NCI-H1105 treated with DMSO at 0.1 percent for 48 hours (cell line): ENCODE measurements around the gene CHAC2.
"Not testable (repeated sequence)": the region's sequence is repeated elsewhere in the genome, so short reads cannot be mapped to it uniquely, and the experiment has no call there.

Experiments
- DNase-seq: peaks from one replicate; lab custom pipeline; 2025; lab: John Stamatoyannopoulos, UW

The CHAC2 gene

DNA sequence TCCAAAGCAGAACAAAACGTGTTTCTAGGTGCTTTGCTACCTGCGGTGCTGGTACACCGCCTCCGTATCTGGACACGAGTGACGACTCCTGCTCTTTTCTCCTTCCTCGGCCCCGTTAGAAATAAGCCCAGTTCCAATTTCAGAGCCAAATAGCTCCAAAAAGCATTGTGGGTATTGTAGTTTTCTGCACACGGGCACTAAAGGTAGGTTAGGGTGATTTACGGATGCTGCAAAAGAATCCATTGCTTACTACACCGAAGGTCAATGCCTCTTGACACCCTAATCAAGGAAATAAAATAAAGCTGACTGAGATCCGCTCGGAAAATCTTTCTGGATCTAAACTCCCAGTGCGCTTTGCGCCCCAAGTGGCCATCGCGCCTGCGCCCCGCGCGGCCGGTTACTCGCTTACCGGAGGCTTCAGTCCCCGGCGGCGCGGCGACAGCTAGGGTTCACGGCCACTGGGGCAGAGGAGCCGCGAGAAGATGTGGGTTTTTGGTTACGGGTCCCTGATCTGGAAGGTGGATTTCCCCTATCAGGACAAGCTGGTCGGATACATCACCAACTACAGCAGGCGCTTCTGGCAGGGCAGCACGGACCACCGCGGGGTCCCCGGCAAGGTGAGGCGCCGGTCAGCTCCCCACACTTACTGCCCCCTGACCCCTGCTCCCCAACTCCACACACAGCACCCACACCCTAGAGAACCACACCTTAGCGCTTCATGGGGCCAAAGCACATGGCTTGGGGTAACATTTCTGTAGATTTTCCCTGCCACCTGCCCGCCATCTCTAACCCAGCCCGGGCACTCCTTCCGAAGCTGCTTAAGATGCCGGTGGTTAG, at the start of gene CHAC2:
TSS of gene CHAC2 (plus strand) at position 400 of the 837 bp plus-strand sequence. CDS start at position 483, 83 bp downstream.
- peak; percentile 85 for DNase-seq

DNA sequence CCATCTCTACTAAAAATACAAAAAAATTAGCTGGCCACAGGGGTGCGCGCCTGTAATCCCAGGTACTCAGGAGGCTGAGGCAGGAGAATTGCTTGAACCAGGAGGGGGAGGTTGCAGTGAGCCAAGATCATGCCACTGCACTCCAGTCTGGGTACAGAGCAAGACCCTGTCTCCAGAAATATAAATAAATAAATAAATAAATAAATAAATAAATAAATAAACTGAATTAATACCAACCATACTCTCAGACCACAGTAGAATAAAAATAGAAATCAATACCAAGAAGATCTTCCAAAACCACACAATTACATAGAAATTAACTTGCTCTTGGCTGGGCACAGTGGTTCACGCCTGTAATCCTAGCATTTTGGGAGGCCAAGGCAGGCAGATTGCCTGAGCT, 46.7 kb upstream of the CHAC2 start:
- DNase-seq: not testable (repeated sequence)

DNA sequence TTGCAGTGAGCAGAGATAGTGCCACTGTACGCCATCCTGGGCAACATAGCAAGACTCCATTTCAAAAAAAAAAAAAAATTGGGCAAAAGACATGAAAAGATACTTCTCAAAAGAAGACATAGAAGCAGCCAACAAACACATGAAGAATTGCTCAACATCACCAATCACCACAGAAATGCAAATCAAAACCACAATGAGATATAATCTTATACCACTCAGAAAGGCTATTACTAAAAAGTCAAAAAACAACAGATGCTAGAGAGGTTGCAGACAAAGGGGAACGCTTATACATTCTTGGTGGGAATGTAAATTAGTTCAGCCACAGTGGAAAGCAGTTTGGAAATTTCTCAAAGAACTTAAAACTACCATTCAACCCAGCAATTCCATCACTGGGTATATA, 43.1 kb upstream of the CHAC2 start:
- DNase-seq: no peak

DNA sequence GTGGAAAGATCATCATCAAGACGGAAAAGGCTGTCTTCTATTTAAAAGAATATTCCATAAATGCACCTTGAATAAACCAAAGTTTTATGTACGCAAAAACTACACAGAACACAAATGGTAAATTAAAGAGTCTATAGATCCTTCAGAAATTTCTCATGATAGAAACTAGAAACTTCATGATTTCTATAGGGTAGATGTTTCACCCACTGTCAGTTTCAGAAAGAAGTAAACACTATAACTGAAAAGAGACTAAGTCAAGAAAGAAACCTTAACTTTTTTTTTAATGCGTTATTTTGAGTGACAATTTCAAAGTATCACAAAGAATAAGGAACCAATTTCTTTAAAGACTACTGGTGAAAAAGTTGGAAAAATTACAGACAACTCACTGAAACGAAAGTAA, 41.9 kb upstream of the CHAC2 start:
- no peak for DNase-seq

DNA sequence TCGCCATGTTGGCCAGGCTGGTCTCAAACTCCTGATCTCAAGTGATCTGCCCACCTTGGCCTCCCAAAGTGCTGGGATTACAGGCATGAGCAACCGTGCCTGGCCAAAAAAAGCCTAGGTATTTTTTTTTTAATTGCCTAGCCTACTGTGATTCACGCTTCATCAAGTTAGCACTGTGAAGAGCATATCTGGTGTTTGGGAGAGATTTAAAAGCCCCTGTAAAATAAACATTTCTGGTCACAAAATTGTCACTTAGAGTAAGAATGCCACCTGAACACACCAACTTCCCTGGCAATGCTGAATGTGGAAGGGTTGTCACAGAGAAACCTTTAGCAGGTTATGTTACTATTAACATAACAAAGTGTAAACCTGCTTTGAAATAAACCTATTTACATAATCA, 39.7 kb upstream of the CHAC2 start:
- DNase-seq: no peak

DNA sequence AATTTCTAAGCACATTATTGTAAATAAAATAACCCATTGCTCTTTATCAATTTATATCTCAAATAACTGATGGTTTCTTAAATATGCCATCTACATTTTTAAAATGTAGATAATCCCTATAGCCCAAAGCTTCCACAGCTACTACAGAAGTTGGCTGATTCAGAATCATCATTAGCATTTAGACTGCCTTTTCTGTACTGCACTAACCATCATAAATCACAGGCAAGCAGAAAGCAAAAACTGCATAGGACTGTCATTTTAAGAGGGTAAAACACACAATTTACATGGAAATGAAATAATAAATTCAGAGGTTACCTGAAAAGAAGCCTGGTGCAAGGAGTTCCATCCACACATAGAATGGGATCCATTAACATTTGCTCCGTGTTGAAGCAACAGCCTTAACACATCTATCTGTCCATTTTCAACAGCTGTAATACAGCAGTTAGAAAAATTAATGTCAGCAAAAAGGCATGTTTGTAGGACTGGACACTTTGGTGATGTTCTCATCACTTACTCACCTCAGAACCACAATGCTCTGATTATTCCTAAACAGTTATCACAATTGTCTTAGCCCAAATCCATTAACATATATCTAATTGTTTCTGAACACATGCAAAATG, 38.4 kb upstream of the CHAC2 start:
- no peak for DNase-seq

DNA sequence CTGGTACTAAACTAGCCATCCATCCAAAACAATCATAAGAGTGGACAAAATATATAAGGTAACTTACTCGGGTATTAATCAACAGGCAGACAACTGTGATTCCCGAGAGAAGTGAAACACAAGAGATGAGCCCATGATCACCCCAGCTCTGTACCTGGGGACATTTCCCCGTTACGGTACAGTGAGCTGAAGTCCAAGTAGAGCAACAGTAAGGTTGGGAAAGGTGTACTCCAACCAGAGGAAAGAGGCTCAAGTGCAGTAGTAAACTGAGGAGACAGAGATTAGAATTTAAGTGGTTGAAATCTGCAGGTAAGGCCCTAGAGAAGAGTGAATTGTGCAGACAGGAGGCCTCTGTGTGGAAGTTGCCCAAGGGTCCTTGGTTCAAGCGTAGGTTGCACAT, 30.5 kb upstream of the CHAC2 start:
- no peak for DNase-seq

DNA sequence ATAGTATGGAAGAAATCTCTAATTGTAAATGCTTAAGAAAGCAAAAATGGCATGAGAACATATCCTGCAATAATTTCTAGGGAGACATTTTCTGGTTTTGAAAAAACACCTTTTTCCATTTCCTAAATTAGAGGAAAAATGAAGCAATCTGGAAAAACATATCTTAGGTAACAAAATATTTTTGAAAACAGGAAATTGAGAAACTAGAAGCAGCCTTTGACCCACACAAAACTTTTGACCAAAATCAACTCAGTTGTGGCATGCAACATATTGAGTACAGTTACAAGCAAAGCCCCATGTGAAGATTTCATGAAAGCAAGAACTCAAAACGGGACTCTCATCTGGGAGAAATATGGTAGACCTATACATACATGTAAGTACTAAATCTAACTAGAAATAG, 28.6 kb upstream of the CHAC2 start:
- DNase-seq: no peak

DNA sequence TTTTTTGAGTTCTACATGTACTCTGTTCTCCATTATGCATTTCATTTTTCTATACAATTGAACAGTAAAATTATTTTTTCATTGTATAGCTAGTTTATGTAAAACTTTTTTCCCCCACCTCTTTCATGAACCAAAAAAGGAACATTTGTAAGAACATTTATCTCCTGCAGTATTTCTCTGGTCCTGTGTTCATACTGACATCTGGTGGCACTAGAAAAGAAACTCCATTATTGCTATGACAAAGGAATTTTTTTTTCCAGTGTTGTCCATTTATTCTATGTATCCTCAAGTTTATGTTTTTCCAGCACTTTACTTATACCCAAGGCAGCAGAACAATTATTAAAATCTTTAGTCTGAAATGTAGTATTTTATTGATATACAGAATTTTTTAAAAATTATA, 27.4 kb upstream of the CHAC2 start:
- DNase-seq: peak; percentile 40

DNA sequence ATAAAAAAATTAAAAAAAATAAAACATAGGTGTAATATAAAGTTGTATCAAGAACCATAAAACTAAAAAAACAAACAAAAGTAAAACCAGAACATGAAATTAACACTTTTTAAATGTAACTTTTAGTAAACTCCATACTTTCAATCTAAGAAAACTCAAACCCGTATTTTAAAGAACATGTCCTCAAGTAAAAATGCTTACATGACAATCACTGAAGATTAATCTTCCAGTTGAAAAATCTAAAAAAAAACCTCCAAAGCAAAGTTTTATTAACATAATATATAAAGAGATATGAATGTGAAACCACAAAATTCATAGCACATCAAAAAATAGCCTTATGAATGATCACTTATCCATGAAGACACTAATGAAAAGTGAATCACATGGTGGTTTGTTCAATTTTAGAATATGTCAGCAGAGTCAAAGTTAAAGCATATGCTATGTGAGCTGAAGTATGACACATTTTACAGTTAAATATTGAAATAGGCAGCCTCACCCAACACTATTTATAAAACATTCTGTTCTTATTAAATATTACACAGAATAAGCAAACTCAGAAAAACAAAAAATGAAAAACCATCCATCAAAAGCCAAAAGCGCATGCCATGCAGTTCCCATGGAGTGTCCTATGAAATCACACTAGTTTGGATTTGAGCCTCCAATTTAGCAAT, 23.1 kb upstream of the CHAC2 start:
- no peak for DNase-seq

DNA sequence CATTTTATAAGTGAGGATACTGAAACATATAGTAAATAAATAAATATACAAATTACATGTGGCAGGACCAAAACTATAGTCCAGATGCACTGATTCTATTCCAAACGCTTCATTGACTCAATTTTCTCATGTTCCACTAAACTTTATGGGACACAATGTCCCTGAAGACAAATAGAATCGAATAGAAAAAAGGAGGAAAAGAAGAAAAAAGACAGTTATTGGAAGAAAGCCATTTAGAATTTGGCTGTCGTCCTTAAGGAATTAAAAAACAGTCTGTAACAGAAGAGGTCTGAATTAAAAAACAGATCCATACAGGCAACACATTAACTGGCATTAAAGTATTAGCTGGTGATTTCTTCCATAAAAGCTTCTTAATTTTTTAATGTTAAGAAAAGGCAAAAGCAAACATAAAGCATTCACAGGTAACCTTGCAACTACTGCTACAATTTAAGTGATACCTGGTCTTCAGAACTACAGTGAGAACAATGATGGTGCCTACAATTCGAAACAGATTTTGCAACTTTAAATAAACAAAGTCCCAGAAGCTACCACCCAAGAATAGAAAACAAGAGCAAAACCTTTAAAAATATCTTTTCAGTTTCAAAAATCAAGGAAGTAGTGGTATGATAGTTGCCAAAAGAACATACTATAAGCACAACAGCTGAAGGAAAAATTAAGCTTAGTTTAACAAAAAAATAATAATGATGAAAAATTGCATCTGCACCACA, 17.4 kb upstream of the CHAC2 start:
- DNase-seq: no peak

DNA sequence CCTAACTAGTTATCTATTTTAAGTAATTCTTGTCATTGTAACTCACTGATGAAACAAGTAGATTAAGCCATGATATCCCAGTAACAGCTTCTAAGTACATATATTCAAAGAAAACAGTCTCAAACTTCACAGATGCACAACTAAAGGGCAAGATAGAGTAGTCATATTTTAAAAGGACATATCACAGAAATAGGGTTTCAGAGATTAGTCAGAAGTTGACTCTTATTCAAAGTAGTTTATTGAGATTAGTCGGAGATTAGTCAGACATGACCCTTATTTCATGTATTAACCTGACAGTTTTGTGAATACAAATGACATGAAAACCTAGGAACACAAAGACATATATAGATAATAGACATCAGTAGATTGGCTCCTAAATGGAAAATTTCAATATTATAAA, 15.9 kb upstream of the CHAC2 start:
- no peak for DNase-seq

DNA sequence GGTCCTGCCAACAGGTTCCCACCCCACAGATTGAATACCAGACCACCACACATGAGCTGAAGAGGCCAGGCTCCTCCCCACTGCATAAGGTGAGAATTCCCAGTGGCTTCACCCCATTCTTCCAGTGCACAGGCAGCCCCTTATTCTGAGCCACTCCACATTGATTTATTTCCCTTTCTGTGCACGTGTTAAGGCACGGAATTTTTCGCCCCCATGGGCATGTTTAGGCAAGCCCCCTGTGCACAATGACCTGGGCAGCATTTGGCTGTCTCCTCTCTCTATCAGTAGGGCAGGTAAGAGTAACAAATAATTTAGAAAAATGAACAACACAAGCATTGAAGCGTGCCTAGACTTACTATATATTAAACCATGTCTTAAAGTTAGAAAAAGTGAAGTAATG, 15.2 kb upstream of the CHAC2 start:
- peak; percentile 4 for DNase-seq

DNA sequence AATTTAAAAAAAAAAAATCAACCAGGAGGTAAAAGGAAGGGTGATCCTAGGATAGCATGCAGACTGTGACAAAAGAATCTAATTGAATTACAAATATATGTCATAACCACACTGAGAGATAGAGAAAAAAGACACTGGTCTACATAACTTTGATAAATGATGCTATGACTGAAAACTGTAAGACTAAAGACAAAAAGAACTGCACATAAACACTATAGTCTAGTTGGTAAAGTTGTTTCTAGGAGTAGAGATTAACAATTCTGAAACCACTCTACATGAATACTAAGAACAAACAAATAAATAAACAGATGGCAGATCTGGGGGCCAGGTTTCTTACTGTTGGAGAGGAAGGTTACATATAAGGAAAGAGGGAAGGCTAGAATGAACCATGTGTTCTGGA, 14.6 kb upstream of the CHAC2 start:
- no peak for DNase-seq

DNA sequence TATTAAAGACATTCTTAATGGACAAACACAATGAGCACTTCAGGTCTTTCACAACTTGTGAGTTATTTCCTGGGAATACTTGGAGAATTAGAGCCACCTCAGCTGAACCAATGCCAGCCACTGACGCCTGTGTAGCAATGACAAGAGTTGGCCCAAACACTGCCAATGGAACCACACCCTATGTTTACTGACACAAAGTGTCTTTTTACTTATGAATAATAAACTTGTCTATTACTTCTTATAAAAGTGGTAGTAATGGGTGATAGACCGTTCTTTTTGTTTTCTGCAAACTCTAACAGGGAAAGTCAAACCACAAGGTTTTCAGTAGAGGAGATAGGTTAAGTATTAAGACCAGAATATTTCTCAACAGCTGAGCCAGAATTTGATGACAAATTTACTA, 12.5 kb upstream of the CHAC2 start:
- DNase-seq: no peak

DNA sequence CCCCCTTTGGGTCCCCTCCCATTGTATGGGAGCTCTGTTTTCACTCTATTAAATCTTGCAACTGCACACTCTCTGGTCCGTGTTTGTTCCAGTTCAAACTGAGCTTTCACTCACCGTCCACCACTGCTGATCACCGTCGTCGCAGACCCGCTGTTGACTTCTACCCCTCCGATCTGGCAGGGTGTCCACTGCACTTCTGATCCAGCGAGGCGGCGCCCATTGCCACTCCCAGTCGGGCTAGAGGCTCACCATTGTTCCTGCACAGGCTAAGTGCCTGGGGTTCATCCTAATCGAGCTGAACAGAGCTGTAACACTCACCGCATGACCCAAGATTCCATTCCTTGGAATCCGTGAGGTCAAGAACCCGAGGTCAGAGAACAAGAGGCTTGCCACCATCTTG, 11.0 kb upstream of the CHAC2 start:
- no peak for DNase-seq

DNA sequence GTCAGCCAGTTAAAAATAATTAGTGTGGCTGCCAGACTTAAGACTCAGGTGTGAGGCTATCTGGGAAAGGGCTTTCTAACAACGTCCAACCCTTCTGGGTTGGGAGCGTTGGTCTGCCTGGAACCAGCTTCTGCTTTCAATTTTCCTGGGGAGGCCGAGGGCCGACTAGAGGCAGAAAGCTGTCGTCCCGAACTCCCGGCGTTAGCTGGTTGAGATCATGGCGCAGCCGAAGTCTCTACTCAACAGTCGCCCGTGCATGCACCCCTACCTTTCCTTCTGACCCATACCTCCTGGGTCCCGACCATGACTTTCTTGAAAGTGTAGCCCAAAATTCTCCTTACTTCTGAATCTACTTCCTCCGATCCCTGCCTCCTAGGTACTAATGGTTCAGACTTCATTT, 10.4 kb upstream of the CHAC2 start:
- not testable (repeated sequence) for DNase-seq

DNA sequence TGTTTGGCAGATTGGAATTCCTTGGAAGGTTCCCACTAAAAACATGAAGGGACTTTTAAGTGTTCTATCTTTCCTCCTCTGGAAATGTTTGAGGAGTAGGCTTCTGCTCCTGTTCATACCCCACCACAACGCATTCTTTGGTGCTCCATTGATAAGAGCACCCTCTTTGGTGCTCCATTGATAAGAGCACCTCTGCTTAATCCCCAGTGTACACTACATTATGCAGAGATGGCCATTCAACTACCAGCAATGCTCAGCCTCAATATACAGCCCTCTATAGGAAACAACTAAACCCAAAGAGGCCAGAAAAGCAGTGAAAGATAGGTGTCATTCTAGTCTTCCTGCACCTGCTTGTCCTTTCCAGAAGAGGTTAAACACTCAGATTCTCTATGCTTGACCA, 1.8 kb upstream of the CHAC2 start:
- no peak for DNase-seq

DNA sequence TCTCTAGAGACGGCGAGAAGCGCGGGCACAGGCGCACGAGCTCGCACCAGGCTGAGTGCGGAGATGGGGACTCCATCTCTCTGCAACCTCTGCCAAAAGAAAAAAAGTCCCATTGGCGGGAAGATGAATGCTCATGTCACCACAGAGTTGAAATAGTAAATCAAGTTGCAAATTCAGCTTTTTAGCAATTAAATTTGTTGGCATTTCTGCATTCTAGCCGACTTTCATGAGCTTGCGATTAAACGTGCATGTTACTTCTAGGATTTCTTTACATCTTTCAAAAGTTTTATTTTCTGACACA, 588 bp downstream of the CHAC2 start:
- peak; percentile 49 for DNase-seq

DNA sequence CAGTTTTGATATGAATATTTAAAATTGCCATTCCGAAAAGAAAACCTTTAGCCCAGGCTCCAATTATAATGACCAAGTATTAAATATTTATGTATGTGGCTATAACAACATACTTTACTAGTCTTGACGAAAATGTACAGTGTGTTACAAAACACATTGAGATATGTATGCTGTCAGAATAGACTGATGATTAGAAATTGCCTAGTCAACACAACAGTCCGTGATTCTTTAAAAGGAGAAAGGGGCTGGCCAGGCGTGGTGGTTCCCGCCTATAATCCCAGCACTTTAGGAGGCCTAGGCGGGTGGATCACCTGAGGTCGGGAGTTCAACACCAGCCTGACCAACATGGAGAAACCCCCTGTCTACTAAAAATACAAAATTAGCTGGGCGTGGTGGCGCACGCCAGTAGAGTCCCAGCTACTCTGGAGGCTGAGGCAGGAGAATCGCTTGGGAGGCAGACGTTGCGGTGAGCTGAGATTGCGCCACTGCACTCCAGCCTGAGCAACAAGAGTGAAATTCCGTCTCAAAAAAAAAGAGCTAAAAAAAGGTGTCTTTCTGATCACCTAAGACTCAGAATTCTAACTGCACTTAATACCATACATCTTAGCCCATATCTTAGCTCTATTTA, 1.8 kb downstream of the CHAC2 start:
- no peak for DNase-seq

DNA sequence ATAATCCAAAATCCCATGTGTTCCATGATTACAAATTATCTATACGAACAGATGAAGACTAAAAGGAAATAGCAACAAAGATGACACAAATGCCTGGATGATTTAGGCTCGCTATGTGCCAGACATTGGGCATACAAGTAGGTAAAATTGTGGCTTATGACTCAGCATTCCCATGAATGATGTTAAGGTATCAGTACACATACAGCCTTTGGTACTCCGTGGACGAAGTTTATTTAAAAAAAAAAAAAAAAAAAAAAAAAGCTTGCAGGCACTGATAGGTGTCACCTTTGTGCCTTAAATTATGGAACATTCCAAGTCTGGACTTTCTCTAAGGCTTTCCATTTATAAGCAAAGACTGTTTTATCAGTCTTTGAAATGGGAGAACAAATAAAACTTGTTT, 2.7 kb downstream of the CHAC2 start:
- DNase-seq: no peak

DNA sequence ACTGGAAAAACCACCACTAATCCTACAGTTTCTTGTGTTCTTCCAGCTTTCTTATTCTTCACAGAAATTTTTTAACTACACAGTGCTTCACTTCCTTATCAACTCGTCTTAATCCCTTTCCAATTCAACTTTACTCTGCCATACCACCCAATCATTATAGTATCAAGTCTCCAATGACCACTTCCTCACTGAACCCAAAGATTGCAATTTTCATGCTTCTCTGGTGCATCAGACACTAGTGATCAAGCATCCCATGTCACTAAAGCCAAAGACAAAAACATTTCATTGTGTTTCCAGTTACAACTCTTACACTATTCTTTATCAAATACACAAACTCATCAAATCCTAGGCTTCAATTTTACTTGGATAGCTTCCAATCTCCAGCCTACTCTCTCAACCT, 9.5 kb downstream of the CHAC2 start:
- no peak for DNase-seq
